Measurements from ENCODE around the gene HDAC4. TPM values are rescaled to one million over a fixed set of nuclear protein-coding genes. Genes with fewer than 3 reads are reported as not detected.
A peak's percentile ranks its signal among the peaks of the same experiment; 100 is the strongest.

The HDAC4 gene
- total RNA-seq, 1 experiment from 2014 or later: 44.4 TPM

GRCh38 chr2:239297142-239298004 is 103.4 kb downstream of the HDAC4 start:
- Mint-ChIP-seq H3K4me1 (peaks cover 70% of the 10 kb centered on the region), H3K27me3 (ENCODE audit: low read depth) (no peaks in the 10 kb centered on the region), H3K9me3 (no peaks in the 10 kb centered on the region), H3K4me3 (no peak overlapping the region), H3K36me3 (peaks cover 2% of the 10 kb centered on the region; the same call in 1 of the 2 replicates), H3K27ac (peak overlapping the region; percentile 53; the same call in 1 of the 2 replicates)
- DNase-seq (ENCODE audit: low spot score) (peak; percentile 8), ATAC-seq (no peak)
- no peak for TF ChIP-seq NFYB (CRISPR knock-in tag; conservative IDR thresholded peaks at IDR 0.05; ENCODE audit: low read depth)
- 0 out of 2 replicates have a peak, but pooled peaks have one; percentile 16 for TF ChIP-seq FOXP1 (CRISPR knock-in tag; IDR thresholded peaks at IDR 0.05; ENCODE audit: borderline replicate concordance)
- ChIA-PET CTCF (interaction anchor here (1.7 kb wide), 1 partner anchor 153 kb away, joined by 5 read pairs; no protein-coding TSS in a partner anchor), POLR2A (no interaction called here)

- peak overlapping the region; percentile 88 for H3K27ac Mint-ChIP-seq
- DNase-seq (ENCODE audit: low spot score) (peak; percentile 7), ATAC-seq (no peak)
- TF ChIP-seq IRF1 (CRISPR knock-in tag; IDR thresholded peaks at IDR 0.05): no peak
- H3K4me3 Mint-ChIP-seq: no peak overlapping the region
- H3K9me3 Mint-ChIP-seq: no peaks in the 10 kb centered on the region
- CTCF ChIA-PET: interaction anchor here (0.6 to 3.4 kb wide), 7 partner anchors 8 to 392 kb away, joined by 3 to 21 read pairs (median 5); no protein-coding TSS in a partner anchor
- H3K4me1 Mint-ChIP-seq: peaks cover 70% of the 10 kb centered on the region
- POLR2A ChIA-PET: interaction anchor here (0.6 kb wide), 1 partner anchor 460 kb away, joined by 4 read pairs; no protein-coding TSS in a partner anchor
- peaks cover 2% of the 10 kb centered on the region; the same call in 1 of the 2 replicates for H3K36me3 Mint-ChIP-seq
- no peaks in the 10 kb centered on the region for H3K27me3 Mint-ChIP-seq (ENCODE audit: low read depth)
These were observed 104.5 kb downstream of the HDAC4 start for GRCh38 chr2:239296020-239296932.

GRCh38 chr2:239295377-239296019 is 105.3 kb downstream of the HDAC4 start:
- ChIA-PET CTCF (interaction anchor here (0.6 to 3.4 kb wide), 10 partner anchors 9 to 406 kb away, joined by 3 to 21 read pairs (median 4); partner anchors contain the start of gene HDAC4), POLR2A (no interaction called here)
- Mint-ChIP-seq H3K9me3 (no peaks in the 10 kb centered on the region), H3K4me3 (no peak overlapping the region), H3K27ac (peak overlapping the region; percentile 88), H3K4me1 (peaks cover 70% of the 10 kb centered on the region), H3K36me3 (peaks cover 2% of the 10 kb centered on the region; the same call in 1 of the 2 replicates), H3K27me3 (ENCODE audit: low read depth) (no peaks in the 10 kb centered on the region)
- peak; percentile 6; the same call in 1 of the 2 replicates for ATAC-seq
- TF ChIP-seq GABPB1 (CRISPR knock-in tag; IDR thresholded peaks at IDR 0.05) (no peak), ZNF232 (CRISPR knock-in tag; IDR thresholded peaks at IDR 0.05) (no peak), FOXP1 (CRISPR knock-in tag; IDR thresholded peaks at IDR 0.05; ENCODE audit: borderline replicate concordance) (no peak)
- no peak for DNase-seq (ENCODE audit: low spot score)

GRCh38 chr2:239294571-239295054 is 106.2 kb downstream of the HDAC4 start:
- H3K27me3 Mint-ChIP-seq (ENCODE audit: low read depth): no peaks in the 10 kb centered on the region
- H3K4me1 Mint-ChIP-seq: peaks cover 76% of the 10 kb centered on the region
- H3K4me3 Mint-ChIP-seq: no peak overlapping the region
- H3K27ac Mint-ChIP-seq: peak overlapping the region; percentile 97
- ATAC-seq: no peak
- ChIA-PET POLR2A (interaction anchor here (0.5 to 1.3 kb wide), 2 partner anchors 17 to 106 kb away, joined by 3 to 4 read pairs; partner anchors contain the start of gene HDAC4), CTCF (interaction anchor here (0.5 to 3.4 kb wide), 8 partner anchors 10 to 1187 kb away, joined by 3 to 21 read pairs (median 4); partner anchors contain the start of gene HDAC4)
- no peak for DNase-seq (ENCODE audit: low spot score)
- no peaks in the 10 kb centered on the region for H3K9me3 Mint-ChIP-seq
- H3K36me3 Mint-ChIP-seq: peaks cover 2% of the 10 kb centered on the region; the same call in 1 of the 2 replicates
- TF ChIP-seq GABPB1 (CRISPR knock-in tag; IDR thresholded peaks at IDR 0.05) (no peak), ZBTB43 (CRISPR knock-in tag; IDR thresholded peaks at IDR 0.05) (no peak), FOXP4 (CRISPR knock-in tag; IDR thresholded peaks at IDR 0.05) (no peak), OVOL2 (CRISPR knock-in tag; IDR thresholded peaks at IDR 0.05; ENCODE audit: borderline replicate concordance) (no peak), ZNF317 (CRISPR knock-in tag; IDR thresholded peaks at IDR 0.05; ENCODE audit: borderline replicate concordance, low read depth) (no peak), ARID4B (CRISPR knock-in tag; IDR thresholded peaks at IDR 0.05; ENCODE audit: borderline replicate concordance) (no peak), ZMAT4 (CRISPR knock-in tag; IDR thresholded peaks at IDR 0.05) (no peak), ZBTB21 (CRISPR knock-in tag; IDR thresholded peaks at IDR 0.05; ENCODE audit: borderline replicate concordance) (no peak), NR3C1 (CRISPR knock-in tag; conservative IDR thresholded peaks at IDR 0.05; ENCODE audit: low read depth) (no peak)

Measured in WTC11 (cell line).